ENCODE results near the gene NINJ2.

The NINJ2 gene

GRCh38 chr12:697481-697880 is 34.2 kb upstream of the NINJ2 start:
- no peak for TF ChIP-seq CTCF (IDR thresholded peaks at IDR 0.05; ENCODE audit: low read depth, low read length)
- DNase-seq (ENCODE audit: extremely low read depth, low read depth), result no peak

- no peak for TF ChIP-seq CTCF (IDR thresholded peaks at IDR 0.05; ENCODE audit: low read depth, low read length)
- DNase-seq (ENCODE audit: extremely low read depth, low read depth), result no peak
These were observed 31.7 kb upstream of the NINJ2 start for GRCh38 chr12:694734-695503.

GRCh38 chr12:693934-694533 is 30.8 kb upstream of the NINJ2 start:
- TF ChIP-seq CTCF (IDR thresholded peaks at IDR 0.05; ENCODE audit: low read depth, low read length), result no peak
- no peak for DNase-seq (ENCODE audit: extremely low read depth, low read depth)

- no peak for TF ChIP-seq CTCF (IDR thresholded peaks at IDR 0.05; ENCODE audit: low read depth, low read length)
- DNase-seq (ENCODE audit: extremely low read depth, low read depth), result no peak
These were observed 29.0 kb upstream of the NINJ2 start for GRCh38 chr12:692274-692673.

- no peak for TF ChIP-seq CTCF (IDR thresholded peaks at IDR 0.05; ENCODE audit: low read depth, low read length)
- no peak for DNase-seq (ENCODE audit: extremely low read depth, low read depth)
These were observed 27.2 kb upstream of the NINJ2 start for GRCh38 chr12:690466-690865.

- DNase-seq (ENCODE audit: extremely low read depth, low read depth), result no peak
- TF ChIP-seq CTCF (IDR thresholded peaks at IDR 0.05; ENCODE audit: low read depth, low read length), result no peak
These were observed 22.1 kb upstream of the NINJ2 start for GRCh38 chr12:685388-685787.

GRCh38 chr12:684416-684815 is 21.2 kb upstream of the NINJ2 start:
- DNase-seq (ENCODE audit: extremely low read depth, low read depth), result no peak
- no peak for TF ChIP-seq CTCF (IDR thresholded peaks at IDR 0.05; ENCODE audit: low read depth, low read length)

All from AG09319 (cell line).